ENCODE results near the gene SMIM33. TPM values are rescaled to one million over a fixed set of nuclear protein-coding genes. Genes with fewer than 3 reads are reported as not detected.
"Not testable (repeated sequence)": the region's sequence is repeated elsewhere in the genome, so short reads cannot be mapped to it uniquely, and the experiment has no call there.

The SMIM33 gene
- polyA plus RNA-seq, 1 experiment, result not detected

DNA sequence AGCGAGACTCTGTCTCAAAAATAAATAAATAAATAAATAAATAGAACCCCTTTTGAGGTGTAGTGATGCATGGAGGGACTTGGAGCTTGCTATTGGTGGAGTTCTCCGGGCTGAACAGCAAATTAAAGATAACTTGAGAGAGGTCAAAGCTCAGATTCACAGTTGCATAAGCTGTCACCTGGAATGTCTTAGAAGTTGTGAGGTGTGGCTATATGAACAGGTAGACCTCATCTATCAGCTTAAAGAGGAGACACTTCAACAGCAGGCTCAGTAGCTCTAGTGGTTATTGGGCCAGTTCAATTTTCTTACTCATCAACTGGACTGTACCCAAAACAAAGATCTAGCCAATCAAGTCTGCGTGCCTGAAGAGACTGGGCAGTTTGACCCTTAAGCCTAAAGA, 23.5 kb downstream of the SMIM33 start:
- ChIA-PET CTCF (interaction anchor here (3.6 kb wide), 1 partner anchor 72 kb away, joined by 14 read pairs; no protein-coding TSS in a partner anchor), POLR2A (interaction anchor here (2.6 kb wide), 1 partner anchor 12 kb away, joined by 7 read pairs; the partner anchor contains the start of gene STING1)
- Histone ChIP-seq H3K9me3 (ENCODE audit: control insufficient read depth, insufficient read depth, low read length) (no peaks in the 10 kb centered on the region), H3K4me3 (ENCODE audit: low read depth, low read length) (no peak overlapping the region), H3K27ac (ENCODE audit: low read depth, low read length) (no peak overlapping the region), H3K27me3 (ENCODE audit: control insufficient read depth, insufficient read depth, low read length) (no peaks in the 10 kb centered on the region)
- DNase-seq (ENCODE audit: low read depth, low spot score), result no peak
- TF ChIP-seq CTCF (IDR thresholded peaks at IDR 0.05; ENCODE audit: low read depth, low read length), result no peak

GRCh38 chr5:139494832-139495231, 24.0 kb downstream of the SMIM33 start:
- Histone ChIP-seq H3K9me3 (ENCODE audit: control insufficient read depth, insufficient read depth, low read length) (no peaks in the 10 kb centered on the region), H3K27me3 (ENCODE audit: control insufficient read depth, insufficient read depth, low read length) (no peaks in the 10 kb centered on the region), H3K27ac (ENCODE audit: low read depth, low read length) (peak overlapping the region; percentile 24), H3K4me3 (ENCODE audit: low read depth, low read length) (no peak overlapping the region)
- TF ChIP-seq CTCF (IDR thresholded peaks at IDR 0.05; ENCODE audit: low read depth, low read length), result no peak
- POLR2A ChIA-PET, result interaction anchor here (2.6 kb wide), 1 partner anchor 13 kb away, joined by 7 read pairs; the partner anchor contains the start of gene STING1
- no peak for DNase-seq (ENCODE audit: low read depth, low spot score)
- CTCF ChIA-PET, result interaction anchor here (2.2 to 3.6 kb wide), 2 partner anchors 22 to 72 kb away, joined by 8 to 14 read pairs; no protein-coding TSS in a partner anchor

DNA sequence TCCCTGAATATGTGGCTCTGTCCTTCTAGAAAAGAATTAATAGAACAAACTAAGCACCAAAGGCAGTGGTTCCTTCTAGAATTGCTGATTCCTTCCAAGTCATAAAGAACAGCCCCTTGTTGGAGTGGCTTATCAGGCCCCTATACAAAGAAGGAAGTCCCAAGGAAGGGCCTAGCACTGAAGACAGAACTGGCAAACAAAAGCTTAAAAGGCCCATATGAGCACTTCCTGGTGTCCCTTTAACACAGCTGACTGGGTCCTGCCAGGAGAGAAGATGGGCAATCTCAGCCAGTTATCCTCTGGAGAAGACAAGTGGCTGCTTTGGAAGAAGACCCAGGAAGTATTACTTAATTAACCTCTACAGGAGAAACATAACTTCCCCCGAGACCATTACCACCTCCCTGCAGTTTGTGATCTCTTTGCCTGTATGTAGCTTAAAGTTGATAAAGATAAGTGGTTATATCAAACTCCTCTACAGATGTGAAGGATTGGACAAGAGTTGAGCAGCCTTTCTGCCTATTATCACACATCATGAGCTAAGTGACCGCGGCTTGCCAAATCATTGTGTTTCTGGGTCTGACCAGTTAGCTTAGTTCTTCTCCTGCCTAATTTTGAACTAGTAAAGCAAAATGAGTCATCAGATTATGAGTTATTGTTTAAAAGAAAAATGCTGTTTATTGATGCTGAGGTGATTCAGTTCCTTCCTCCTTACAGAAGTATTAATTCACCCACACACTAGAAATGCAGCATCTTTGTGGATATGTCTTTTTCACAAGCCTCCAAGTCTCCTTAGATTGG, 25.0 kb downstream of the SMIM33 start:
- peak overlapping the region; percentile 12 for H3K27ac ChIP-seq (ENCODE audit: low read depth, low read length)
- H3K27me3 ChIP-seq (ENCODE audit: control insufficient read depth, insufficient read depth, low read length), result no peaks in the 10 kb centered on the region
- TF ChIP-seq CTCF (IDR thresholded peaks at IDR 0.05; ENCODE audit: low read depth, low read length), result no peak
- no peak overlapping the region for H3K4me3 ChIP-seq (ENCODE audit: low read depth, low read length)
- no peak for DNase-seq (ENCODE audit: low read depth, low spot score)
- CTCF ChIA-PET, result interaction anchor here (2.2 to 3.6 kb wide), 2 partner anchors 21 to 73 kb away, joined by 8 to 14 read pairs; no protein-coding TSS in a partner anchor
- no peaks in the 10 kb centered on the region for H3K9me3 ChIP-seq (ENCODE audit: control insufficient read depth, insufficient read depth, low read length)
- POLR2A ChIA-PET, result interaction anchor here (0.6 to 2.6 kb wide), 5 partner anchors 13 to 57 kb away, joined by 3 to 7 read pairs (median 3); partner anchors contain the start of genes DNAJC18 and STING1

GRCh38 chr5:139501381-139501780, 30.6 kb downstream of the SMIM33 start:
- Histone ChIP-seq H3K27ac (ENCODE audit: low read depth, low read length) (no peak overlapping the region), H3K27me3 (ENCODE audit: control insufficient read depth, insufficient read depth, low read length) (no peaks in the 10 kb centered on the region), H3K4me3 (ENCODE audit: low read depth, low read length) (no peak overlapping the region), H3K9me3 (ENCODE audit: control insufficient read depth, insufficient read depth, low read length) (no peaks in the 10 kb centered on the region)
- ChIA-PET POLR2A (no interaction called here), CTCF (interaction anchor here (1.4 kb wide), 1 partner anchor 16 kb away, joined by 3 read pairs; no protein-coding TSS in a partner anchor)
- TF ChIP-seq CTCF (IDR thresholded peaks at IDR 0.05; ENCODE audit: low read depth, low read length), result no peak
- no peak for DNase-seq (ENCODE audit: low read depth, low spot score)

DNA sequence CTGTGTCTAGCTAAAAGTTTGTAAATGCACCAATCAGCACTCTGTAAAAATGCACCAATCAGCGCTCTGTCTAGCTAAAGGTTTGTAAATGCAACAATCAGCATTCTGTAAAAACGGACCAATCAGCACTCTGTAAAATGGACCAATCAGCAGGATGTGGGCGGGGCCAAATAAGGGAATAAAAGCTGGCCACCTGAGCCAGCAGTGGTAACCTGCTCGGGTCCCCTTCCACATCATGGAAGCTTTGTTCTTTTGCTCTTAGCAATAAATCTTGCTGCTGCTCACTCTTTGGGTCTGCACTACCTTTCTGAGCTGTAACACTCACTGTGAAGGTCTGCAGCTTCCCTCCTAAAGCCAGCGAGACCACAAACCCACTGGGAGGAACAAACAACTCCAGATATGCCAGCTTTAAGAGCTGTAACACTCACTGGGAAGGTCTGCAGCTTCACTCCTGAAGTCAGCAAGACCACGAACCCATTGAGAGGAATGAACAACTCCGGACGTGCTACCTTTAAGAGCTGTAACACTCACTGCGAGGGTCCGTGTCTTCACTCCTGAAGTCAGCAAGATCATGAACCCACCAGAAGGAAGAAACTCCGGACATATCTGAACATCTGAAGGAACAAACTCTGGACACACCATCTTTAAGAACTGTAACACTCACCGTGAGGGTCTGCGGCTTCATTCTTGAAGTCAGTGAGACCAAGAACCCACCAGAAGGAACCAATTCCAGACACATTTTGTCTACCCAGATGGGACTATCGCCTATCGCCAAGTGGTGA, 32.4 kb downstream of the SMIM33 start:
- CTCF ChIA-PET, result interaction anchor here (1.0 to 2.5 kb wide), 2 partner anchors 14 to 21 kb away, joined by 3 to 6 read pairs; partner anchors contain the start of gene STING1
- POLR2A ChIA-PET, result interaction anchor here (1.0 kb wide), 1 partner anchor 22 kb away, joined by 3 read pairs; no protein-coding TSS in a partner anchor
- not testable (repeated sequence) for H3K27ac ChIP-seq (ENCODE audit: low read depth, low read length)

GRCh38 chr5:139503879-139504278, 33.1 kb downstream of the SMIM33 start:
- H3K27me3 ChIP-seq (ENCODE audit: control insufficient read depth, insufficient read depth, low read length); DNase-seq (ENCODE audit: low read depth, low spot score); H3K9me3 ChIP-seq (ENCODE audit: control insufficient read depth, insufficient read depth, low read length); H3K4me3 ChIP-seq (ENCODE audit: low read depth, low read length); POLR2A ChIA-PET; H3K27ac ChIP-seq (ENCODE audit: low read depth, low read length): not testable (repeated sequence)
- CTCF ChIA-PET, result interaction anchor here (0.9 to 2.5 kb wide), 3 partner anchors 9 to 22 kb away, joined by 3 to 6 read pairs (median 3); partner anchors contain the start of gene STING1

More for the DNA sequence above, 32.4 kb downstream of the SMIM33 start:
- not testable (repeated sequence) for DNase-seq (ENCODE audit: low read depth, low spot score); H3K9me3 ChIP-seq (ENCODE audit: control insufficient read depth, insufficient read depth, low read length); H3K27me3 ChIP-seq (ENCODE audit: control insufficient read depth, insufficient read depth, low read length); H3K4me3 ChIP-seq (ENCODE audit: low read depth, low read length)

GRCh38 chr5:139504722-139505121, 33.9 kb downstream of the SMIM33 start:
- POLR2A ChIA-PET; H3K27me3 ChIP-seq (ENCODE audit: control insufficient read depth, insufficient read depth, low read length); H3K9me3 ChIP-seq (ENCODE audit: control insufficient read depth, insufficient read depth, low read length); H3K27ac ChIP-seq (ENCODE audit: low read depth, low read length); DNase-seq (ENCODE audit: low read depth, low spot score); H3K4me3 ChIP-seq (ENCODE audit: low read depth, low read length): not testable (repeated sequence)
- CTCF ChIA-PET, result interaction anchor here (0.9 kb wide), 1 partner anchor 8 kb away, joined by 3 read pairs; no protein-coding TSS in a partner anchor
